B cell (primary cell): ENCODE data around the gene SLC39A11. TPM values are rescaled to one million over a fixed set of nuclear protein-coding genes. Genes with fewer than 3 reads are reported as not detected.

Experiments used
- ATAC-seq: fragments of 200-7000 bp; cut with Tn5 transposase; one replicate; pipeline ENCODE4 v1.10.0; 2021; ENCODE audit warnings: low read depth, mild to moderate bottlenecking, moderate number of reproducible peaks, moderate library complexity
- CTCF ChIA-PET: fragments of 350-600 bp; sonication (Branson Sonifier 250); formaldehyde crosslinking; loops from one replicate; lab custom pipeline; 2021; ENCODE audit warnings: antibody characterized with exemption, inconsistent platforms; lab: Charles Lee
- POLR2A ChIA-PET: fragments of 350-600 bp; sonication (Branson Sonifier 250); formaldehyde crosslinking; loops from one replicate; lab custom pipeline; 2021; ENCODE audit warnings: antibody characterized with exemption; lab: Charles Lee
- DNase-seq: peaks from one replicate; pipeline ENCODE4 v3.0.0; 2013
- H2AFZ ChIP-seq: 2 replicates; pipeline ENCODE4 v1.6.1; 2012; ENCODE audit warnings: mild to moderate bottlenecking, low read depth, low read length; ENCODE audit not compliant: insufficient read depth, poor library complexity, severe bottlenecking
- H3K27ac ChIP-seq, 2 donors: 1 replicate in 1 of 2; 2 replicates in 1 of 2; pipeline ENCODE4 v1.5.1; 2012 to 2013; ENCODE audit warnings: low read length in 2 of 2, mild to moderate bottlenecking in 2 of 2, moderate library complexity in 1 of 2
- H3K27me3 ChIP-seq, 4 experiments: fragments of 200-600 bp in 1 of 4; sonication (generic) in 1 of 4; replicated peaks in 1 of 4; 1 replicate in 2 of 4; 2 replicates in 2 of 4; pipeline versions ENCODE4 v1.6.1 to v1.7.0; 2013 to 2016; ENCODE audit warnings: low read length in 3 of 4, mild to moderate bottlenecking in 2 of 4, mixed read lengths in 1 of 4, moderate library complexity in 1 of 4; ENCODE audit not compliant: insufficient read depth in 4 of 4, control insufficient read depth in 3 of 4; ENCODE audit errors: control extremely low read depth in 1 of 4
- H3K36me3 ChIP-seq, 2 experiments: replicated peaks in 1 of 2; 1 replicate in 1 of 2; 2 replicates in 1 of 2; pipeline versions ENCODE4 v1.6.1 to v1.7.1; 2013; ENCODE audit warnings: low read length in 1 of 2; ENCODE audit not compliant: insufficient read depth in 2 of 2, control insufficient read depth in 1 of 2; ENCODE audit errors: control extremely low read depth in 1 of 2, extremely low read depth in 1 of 2
- H3K4me1 ChIP-seq, 2 donors: fragments of 200-600 bp in 1 of 2; sonication (generic) in 1 of 2; 1 replicate in 1 of 2; 2 replicates in 1 of 2; pipeline versions ENCODE4 v1.5.1 to v1.6.1; 2013 to 2017; ENCODE audit warnings: low read length in 2 of 2; ENCODE audit not compliant: control insufficient read depth in 2 of 2, insufficient read depth in 2 of 2
- H3K4me2 ChIP-seq: replicated peaks from 2 replicates; pipeline ENCODE3; 2012; ENCODE audit warnings: mild to moderate bottlenecking, low read depth, low read length; ENCODE audit not compliant: poor library complexity, severe bottlenecking
- H3K4me3 ChIP-seq, 5 experiments: fragments of 200-600 bp in 1 of 5; sonication (generic) in 1 of 5; 1 replicate in 3 of 5; 2 replicates in 2 of 5; pipeline versions ENCODE4 v1.5.1 to v1.7.0; 2011 to 2016; ENCODE audit warnings: low read length in 4 of 5, mild to moderate bottlenecking in 4 of 5, low read depth in 2 of 5, control low read depth in 1 of 5, moderate library complexity in 1 of 5; ENCODE audit not compliant: insufficient read depth in 1 of 5; ENCODE audit errors: control extremely low read depth in 1 of 5, extremely low read depth in 1 of 5
- H3K79me2 ChIP-seq: fragments of 200-600 bp; sonication (generic); one replicate; pipeline ENCODE4 v1.6.0; 2016; ENCODE audit warnings: low read length; ENCODE audit not compliant: control insufficient read depth, insufficient read depth
- H3K9ac ChIP-seq: fragments of 200-600 bp; sonication (generic); 2 replicates; pipeline ENCODE4 v1.6.1; 2017; ENCODE audit warnings: mild to moderate bottlenecking, low read length, moderate library complexity
- H3K9me3 ChIP-seq, 3 donors: one replicate each; pipeline versions ENCODE4 v1.6.1 to v1.7.1; 2013; ENCODE audit warnings: low read length in 2 of 3; ENCODE audit not compliant: control insufficient read depth in 2 of 3, insufficient read depth in 1 of 3; ENCODE audit errors: control extremely low read depth in 1 of 3
- H4K20me1 ChIP-seq: 2 replicates; pipeline ENCODE4 v1.6.0; 2012; ENCODE audit warnings: mild to moderate bottlenecking, low read length; ENCODE audit not compliant: insufficient read depth, control insufficient read depth, poor library complexity, severe bottlenecking
- H3K27ac Mint-ChIP-seq: one replicate; pipeline ENCODE4 v1.8.0; 2021; ENCODE audit warnings: mixed read lengths
- H3K27me3 Mint-ChIP-seq: one replicate; pipeline ENCODE4 v1.8.0; 2021; ENCODE audit warnings: mixed read lengths
- H3K4me1 Mint-ChIP-seq: one replicate; pipeline ENCODE4 v1.8.0; 2021; ENCODE audit warnings: mixed read lengths
- H3K4me3 Mint-ChIP-seq: one replicate; pipeline ENCODE4 v1.8.0; 2021; ENCODE audit warnings: mixed read lengths
- H3K9me3 Mint-ChIP-seq: one replicate; pipeline ENCODE4 v1.8.0; 2022; ENCODE audit warnings: mixed read lengths; ENCODE audit not compliant: insufficient read depth
- CTCF ChIP-seq: fragments of 200-600 bp; IDR thresholded peaks from one replicate; pipeline ENCODE4 v1.8.0; 2022; ENCODE audit warnings: antibody characterized with exemption, mild to moderate bottlenecking
- EZH2 ChIP-seq: IDR thresholded peaks from 2 replicates; pipeline ENCODE4 v1.6.1; 2012; ENCODE audit warnings: borderline replicate concordance, low read depth, mild to moderate bottlenecking, moderate library complexity, low read length; ENCODE audit not compliant: insufficient read depth, poor library complexity, severe bottlenecking
- WGBS: methylation state at CpG from one replicate; pipeline ENCODE4 v1.1.5; 2013; ENCODE audit warnings: missing lambda C conversion rate; ENCODE audit not compliant: insufficient coverage; 5-methylcytosine and 5-hydroxymethylcytosine counted together
- intact Hi-C: fragments of 100-400 bp; cut with micrococcal nuclease; formaldehyde crosslinking; loops from one replicate; pipeline ENCODE4 v1.10.0; 2022
- polyA plus RNA-seq: library from polyadenylated mRNA; depleted of rRNA; stranded (reverse); fragments of >200 nt; gene quantifications from 2 replicates; pipeline ENCODE4 v1.2.3, GENCODE V29; 2012
- total RNA-seq, 2 donors: library from RNA; stranded (reverse); fragments of 120-200 nt in 1 of 2; gene quantifications; 1 replicate in 1 of 2; 2 replicates in 1 of 2; pipeline versions ENCODE4 v1.2.3 to v1.2.4, GENCODE V29; 2013 to 2022

Gene SLC39A11
- total and polyA plus RNA-seq, 2 donors (not counting 1 experiment from before 2014, with no cell fraction given): 6.9 to 39.6 TPM

DNA sequence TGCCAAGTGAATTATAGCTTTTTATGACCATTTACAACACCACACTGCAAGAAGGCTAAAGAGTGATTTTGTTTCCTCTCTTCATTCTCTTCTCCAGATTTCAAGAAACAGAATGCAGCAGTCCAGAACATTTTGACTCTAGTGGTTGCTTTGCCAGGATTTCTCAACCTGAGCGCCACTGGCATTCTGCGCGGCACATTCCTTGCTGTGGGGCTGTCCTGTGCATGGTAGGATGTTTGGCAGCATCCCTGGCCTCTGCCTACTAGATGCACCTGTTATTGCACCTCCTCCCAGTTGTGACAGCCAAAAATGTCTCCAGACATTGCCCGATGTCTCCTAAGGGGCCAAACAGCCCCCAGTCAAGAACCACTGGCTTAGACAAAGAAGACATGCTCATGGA is 25.7 kb upstream of the SLC39A11 start:
- Histone ChIP-seq H2AFZ (no peak overlapping the region), H3K4me1 (no peaks in the 10 kb centered on the region), H3K9me3 (peaks cover 0 to 2% (median 0%) of the 10 kb centered on the region in 3 donors), H3K4me3 (no peak overlapping the region), H3K4me2 (no peak overlapping the region), H3K27me3 (no peaks in the 10 kb centered on the region), H3K27ac (no peak overlapping the region), H4K20me1 (no peaks in the 10 kb centered on the region), H3K36me3 (no peaks in the 10 kb centered on the region), H3K79me2 (no peaks in the 10 kb centered on the region), H3K9ac (no peak overlapping the region)
- Mint-ChIP-seq H3K4me1 (no peaks in the 10 kb centered on the region), H3K27ac (no peak overlapping the region), H3K4me3 (no peak overlapping the region), H3K27me3 (peaks cover 8% of the 10 kb centered on the region), H3K9me3 (peaks cover 4% of the 10 kb centered on the region)
- intact Hi-C loops: no loop called here
- DNase-seq (no peak), ATAC-seq (no peak)
- TF ChIP-seq EZH2: no peak
- TF ChIP-seq CTCF: no peak
- ChIA-PET POLR2A (no interaction called here), CTCF (no interaction called here)
- 84% methylated on average over 4 of the region's 4 CpGs for WGBS

DNA sequence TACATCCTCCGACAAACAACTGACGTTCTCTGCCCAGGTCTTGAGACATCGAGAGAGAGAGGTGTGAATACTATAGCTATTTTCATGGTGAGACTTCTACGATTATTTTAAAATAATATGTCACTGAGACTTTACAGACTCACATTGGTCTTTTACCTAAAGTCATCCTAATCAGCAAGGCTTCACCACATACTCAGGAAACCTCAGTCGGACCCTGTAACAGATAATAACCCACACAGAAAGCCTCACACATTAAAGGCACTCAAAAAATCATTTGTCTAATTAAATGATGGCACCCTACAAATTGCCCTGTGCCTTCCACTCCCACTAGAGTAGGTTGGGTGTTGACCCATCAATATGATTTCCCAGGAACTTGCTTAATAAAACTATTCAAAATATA is 19.8 kb upstream of the SLC39A11 start:
- ChIA-PET POLR2A (no interaction called here), CTCF (no interaction called here)
- Histone ChIP-seq H3K27ac (no peak overlapping the region), H3K4me2 (no peak overlapping the region), H3K27me3 (no peaks in the 10 kb centered on the region), H3K9me3 (peaks cover 0 to 2% (median 0%) of the 10 kb centered on the region in 3 donors), H4K20me1 (no peaks in the 10 kb centered on the region), H3K4me3 (no peak overlapping the region), H3K9ac (no peak overlapping the region), H3K79me2 (no peaks in the 10 kb centered on the region), H3K36me3 (no peaks in the 10 kb centered on the region), H2AFZ (no peak overlapping the region), H3K4me1 (no peaks in the 10 kb centered on the region)
- ATAC-seq (no peak), DNase-seq (no peak)
- Mint-ChIP-seq H3K4me3 (no peak overlapping the region), H3K4me1 (no peaks in the 10 kb centered on the region), H3K9me3 (peaks cover 4% of the 10 kb centered on the region), H3K27me3 (peaks cover 8% of the 10 kb centered on the region), H3K27ac (no peak overlapping the region)
- intact Hi-C loops: no loop called here
- TF ChIP-seq CTCF (no peak), EZH2 (no peak)
- 80% methylated on average over 1 of the region's 5 CpGs for WGBS
